Measurements from ENCODE around the gene TAS2R4. TPM values are rescaled to one million over a fixed set of nuclear protein-coding genes. Genes with fewer than 3 reads are reported as not detected.
A peak's percentile ranks its signal among the peaks of the same experiment; 100 is the strongest.

TAS2R4 gene
- 0.25 TPM for total RNA-seq
- long read RNA-seq = 0 reads

- TF ChIP-seq CTCF (IDR thresholded peaks at IDR 0.05; ENCODE audit: borderline replicate concordance) = no peak
- DNase-seq = no peak
- Histone ChIP-seq H3K9me3 (replicated peaks) (peaks cover 15% of the 10 kb centered on the region), H3K4me1 (no peaks in the 10 kb centered on the region), H3K4me3 (no peak within 1 kb of the TSS), H3K27me3 (ENCODE audit: low read depth) (no peaks in the 10 kb centered on the region), H3K27ac (replicated peaks) (no peak within 1 kb of the TSS), H3K36me3 (peaks cover 30% of the 10 kb centered on the region)
- intact Hi-C loops (cut with micrococcal nuclease) = no loop called here
Observed at GRCh38 chr7:141776374-141776773, at the start of gene TAS2R4. Gene TAS2R4, plus strand, starts transcription at chr7:141776674. Its CDS starts 1,815 bp downstream, at chr7:141778489.

GRCh38 chr7:141729020-141729419 is 47.5 kb upstream of the TAS2R4 start:
- DNase-seq = no peak
- TF ChIP-seq CTCF (IDR thresholded peaks at IDR 0.05; ENCODE audit: borderline replicate concordance) = no peak
- intact Hi-C loops (cut with micrococcal nuclease) = no loop called here
- H3K36me3 ChIP-seq = no peaks in the 10 kb centered on the region
- no peak overlapping the region for H3K27ac ChIP-seq (replicated peaks)
- H3K4me1 ChIP-seq = no peaks in the 10 kb centered on the region
- H3K4me3 ChIP-seq = no peak overlapping the region
- no peaks in the 10 kb centered on the region for H3K9me3 ChIP-seq (replicated peaks)
- H3K27me3 ChIP-seq (ENCODE audit: low read depth) = no peaks in the 10 kb centered on the region

- Histone ChIP-seq H3K27ac (replicated peaks) (no peak overlapping the region), H3K4me3 (no peak overlapping the region), H3K36me3 (no peaks in the 10 kb centered on the region), H3K4me1 (no peaks in the 10 kb centered on the region), H3K27me3 (ENCODE audit: low read depth) (no peaks in the 10 kb centered on the region), H3K9me3 (replicated peaks) (no peaks in the 10 kb centered on the region)
- intact Hi-C loops (cut with micrococcal nuclease) = loop anchor here (10.0 kb wide), 1 partner anchor 77 kb away; no protein-coding TSS in a partner anchor
- DNase-seq = no peak
- TF ChIP-seq CTCF (IDR thresholded peaks at IDR 0.05; ENCODE audit: borderline replicate concordance) = no peak
Observed at GRCh38 chr7:141731476-141732149, 44.9 kb upstream of the TAS2R4 start.

- no peaks in the 10 kb centered on the region for H3K9me3 ChIP-seq (replicated peaks)
- H3K27me3 ChIP-seq (ENCODE audit: low read depth) = no peaks in the 10 kb centered on the region
- H3K4me1 ChIP-seq = peaks cover 37% of the 10 kb centered on the region
- peaks cover 29% of the 10 kb centered on the region for H3K36me3 ChIP-seq
- peak overlapping the region; percentile 84 for H3K4me3 ChIP-seq
- H3K27ac ChIP-seq (replicated peaks) = peak overlapping the region; percentile 89
- no peak for TF ChIP-seq CTCF (IDR thresholded peaks at IDR 0.05; ENCODE audit: borderline replicate concordance)
- DNase-seq = no peak
- intact Hi-C loops (cut with micrococcal nuclease) = loop anchor here (10.0 kb wide), 1 partner anchor 82 kb away; no protein-coding TSS in a partner anchor
Observed at GRCh38 chr7:141737118-141737835, 39.2 kb upstream of the TAS2R4 start.

GRCh38 chr7:141737836-141738591 is 38.5 kb upstream of the TAS2R4 start, which contains the start of gene SSBP1:
Gene SSBP1, plus strand, starts transcription at chr7:141738358. Its CDS starts 809 bp downstream, at chr7:141739167.
- Histone ChIP-seq H3K27ac (replicated peaks) (peak within 1 kb of the TSS; percentile 89), H3K4me1 (peaks cover 37% of the 10 kb centered on the region), H3K4me3 (peak within 1 kb of the TSS; percentile 84), H3K9me3 (replicated peaks) (no peaks in the 10 kb centered on the region), H3K36me3 (peaks cover 36% of the 10 kb centered on the region), H3K27me3 (ENCODE audit: low read depth) (no peaks in the 10 kb centered on the region)
- peak; percentile 87 for DNase-seq
- intact Hi-C loops (cut with micrococcal nuclease) = loop anchor here (10.0 kb wide), 1 partner anchor 83 kb away; no protein-coding TSS in a partner anchor
- peak; percentile 80 for TF ChIP-seq CTCF (IDR thresholded peaks at IDR 0.05; ENCODE audit: borderline replicate concordance)
